NCI-H1930 (cell line): ENCODE measurements around the gene CACNA1H.
"Not testable (repeated sequence)": the region's sequence is repeated elsewhere in the genome, so short reads cannot be mapped to it uniquely, and the experiment has no call there.

Experiments used
- DNase-seq, 2 experiments: peaks; one replicate each; lab custom pipeline; 2025; lab: John Stamatoyannopoulos, UW

Gene CACNA1H

GRCh38 chr16:1174477-1175357 lies 21.8 kb downstream of the CACNA1H start:
- no peak for DNase-seq

GRCh38 chr16:1175566-1176279 lies 22.8 kb downstream of the CACNA1H start:
- DNase-seq = no peak

- no peak for DNase-seq
These were observed 23.5 kb downstream of the CACNA1H start for GRCh38 chr16:1176280-1176897.

- no peak for DNase-seq
These were observed 24.1 kb downstream of the CACNA1H start for GRCh38 chr16:1177053-1177452.

GRCh38 chr16:1177750-1178149 lies 24.8 kb downstream of the CACNA1H start:
- no peak for DNase-seq

- DNase-seq = no peak
These were observed 25.5 kb downstream of the CACNA1H start for GRCh38 chr16:1178295-1178910.

GRCh38 chr16:1180549-1181403 lies 27.9 kb downstream of the CACNA1H start:
- no peak for DNase-seq

GRCh38 chr16:1181404-1182315 lies 28.8 kb downstream of the CACNA1H start:
- no peak for DNase-seq

- no peak for DNase-seq
These were observed 29.4 kb downstream of the CACNA1H start for GRCh38 chr16:1182316-1182671.

GRCh38 chr16:1182950-1183907 lies 30.3 kb downstream of the CACNA1H start:
- DNase-seq = no peak

- no peak for DNase-seq
These were observed 31.4 kb downstream of the CACNA1H start for GRCh38 chr16:1184156-1184868.

- DNase-seq = no peak
These were observed 32.1 kb downstream of the CACNA1H start for GRCh38 chr16:1184980-1185379.

- not testable (repeated sequence) for DNase-seq
These were observed 32.7 kb downstream of the CACNA1H start for GRCh38 chr16:1185460-1186207.

GRCh38 chr16:1188432-1189189 lies 35.7 kb downstream of the CACNA1H start:
- DNase-seq = no peak

- DNase-seq = no peak
These were observed 36.5 kb downstream of the CACNA1H start for GRCh38 chr16:1189455-1189854.

- DNase-seq = not testable (repeated sequence)
These were observed 37.9 kb downstream of the CACNA1H start for GRCh38 chr16:1190789-1191188.
